ENCODE results near the gene LDLR. TPM values are rescaled to one million over a fixed set of nuclear protein-coding genes. Genes with fewer than 3 reads are reported as not detected.

The LDLR gene
- total RNA-seq, 1 donor from 2014 or later = 153 TPM

- Mint-ChIP-seq H3K4me3 (ENCODE audit: unreplicated experiment) (no peak overlapping the region), H3K27ac (ENCODE audit: unreplicated experiment) (no peak overlapping the region), H3K9me3 (ENCODE audit: unreplicated experiment) (no peaks in the 10 kb centered on the region), H3K36me3 (ENCODE audit: low read depth, unreplicated experiment) (peaks cover 32% of the 10 kb centered on the region), H3K27me3 (ENCODE audit: low read depth, unreplicated experiment) (no peaks in the 10 kb centered on the region), H3K4me1 (ENCODE audit: low read depth, unreplicated experiment) (peaks cover 6% of the 10 kb centered on the region)
- no peak overlapping the region for H3K4me2 ChIP-seq (ENCODE audit: low read length)
- no peak overlapping the region for H2AFZ ChIP-seq (ENCODE audit: low read depth, low read length)
- H3K79me2 ChIP-seq (ENCODE audit: insufficient read depth, low read length) = no peaks in the 10 kb centered on the region
- no peak for FAIRE-seq
- no peaks in the 10 kb centered on the region for H3K9me3 ChIP-seq (ENCODE audit: insufficient read depth, low read depth, low read length)
- peaks cover 8% of the 10 kb centered on the region for H3K36me3 ChIP-seq (ENCODE audit: insufficient read depth, low read length)
- H3K4me3 ChIP-seq (ENCODE audit: insufficient read depth, low read depth, low read length) = no peak overlapping the region
- H3K9ac ChIP-seq (ENCODE audit: low read length) = no peak overlapping the region
- TF ChIP-seq CTCF (IDR thresholded peaks at IDR 0.05; ENCODE audit: insufficient read depth, low read depth, low read length) (no peak), EZH2 (IDR thresholded peaks at IDR 0.05; ENCODE audit: insufficient read depth, low read length) (no peak)
- H3K27ac ChIP-seq (ENCODE audit: low read depth, low read length) = no peak overlapping the region
- DNase-seq (ENCODE audit: low read depth) = no peak
- no peaks in the 10 kb centered on the region for H4K20me1 ChIP-seq (ENCODE audit: insufficient read depth, low read length)
- no peaks in the 10 kb centered on the region for H3K27me3 ChIP-seq (ENCODE audit: insufficient read depth, low read length)
- H3K4me1 ChIP-seq (ENCODE audit: insufficient read depth, low read length) = peaks cover 38% of the 10 kb centered on the region
Measured at GRCh38 chr19:11166281-11167142, 77.2 kb downstream of the LDLR start.

GRCh38 chr19:11168568-11168967, 79.3 kb downstream of the LDLR start:
- Mint-ChIP-seq H3K27ac (ENCODE audit: unreplicated experiment) (peak overlapping the region; percentile 76), H3K27me3 (ENCODE audit: low read depth, unreplicated experiment) (no peaks in the 10 kb centered on the region), H3K4me1 (ENCODE audit: low read depth, unreplicated experiment) (peaks cover 6% of the 10 kb centered on the region), H3K36me3 (ENCODE audit: low read depth, unreplicated experiment) (peaks cover 42% of the 10 kb centered on the region), H3K4me3 (ENCODE audit: unreplicated experiment) (no peak overlapping the region), H3K9me3 (ENCODE audit: unreplicated experiment) (no peaks in the 10 kb centered on the region)
- Histone ChIP-seq H3K4me2 (ENCODE audit: low read length) (peak overlapping the region; percentile 53), H3K9ac (ENCODE audit: low read length) (peak overlapping the region; percentile 64), H3K4me1 (ENCODE audit: insufficient read depth, low read length) (peaks cover 38% of the 10 kb centered on the region), H3K9me3 (ENCODE audit: insufficient read depth, low read depth, low read length) (no peaks in the 10 kb centered on the region), H3K4me3 (ENCODE audit: insufficient read depth, low read depth, low read length) (no peak overlapping the region), H3K27ac (ENCODE audit: low read depth, low read length) (peak overlapping the region; percentile 84), H3K27me3 (ENCODE audit: insufficient read depth, low read length) (no peaks in the 10 kb centered on the region), H2AFZ (ENCODE audit: low read depth, low read length) (no peak overlapping the region), H3K79me2 (ENCODE audit: insufficient read depth, low read length) (no peaks in the 10 kb centered on the region), H4K20me1 (ENCODE audit: insufficient read depth, low read length) (no peaks in the 10 kb centered on the region), H3K36me3 (ENCODE audit: insufficient read depth, low read length) (peaks cover 15% of the 10 kb centered on the region)
- DNase-seq (ENCODE audit: low read depth) (peak; percentile 92), FAIRE-seq (peak; percentile 96)
- no peak for TF ChIP-seq CTCF (IDR thresholded peaks at IDR 0.05; ENCODE audit: insufficient read depth, low read depth, low read length)
- no peak for TF ChIP-seq EZH2 (IDR thresholded peaks at IDR 0.05; ENCODE audit: insufficient read depth, low read length)

All from astrocyte (in vitro differentiated cells and primary cell).